ENCODE data around the gene MS4A3. TPM values are rescaled to one million over a fixed set of nuclear protein-coding genes. Genes with fewer than 3 reads are reported as not detected.
"Not testable (repeated sequence)": the region's sequence is repeated elsewhere in the genome, so short reads cannot be mapped to it uniquely, and the experiment has no call there.

The MS4A3 gene
- total RNA-seq, 1 experiment from 2014 or later: not detected

DNA sequence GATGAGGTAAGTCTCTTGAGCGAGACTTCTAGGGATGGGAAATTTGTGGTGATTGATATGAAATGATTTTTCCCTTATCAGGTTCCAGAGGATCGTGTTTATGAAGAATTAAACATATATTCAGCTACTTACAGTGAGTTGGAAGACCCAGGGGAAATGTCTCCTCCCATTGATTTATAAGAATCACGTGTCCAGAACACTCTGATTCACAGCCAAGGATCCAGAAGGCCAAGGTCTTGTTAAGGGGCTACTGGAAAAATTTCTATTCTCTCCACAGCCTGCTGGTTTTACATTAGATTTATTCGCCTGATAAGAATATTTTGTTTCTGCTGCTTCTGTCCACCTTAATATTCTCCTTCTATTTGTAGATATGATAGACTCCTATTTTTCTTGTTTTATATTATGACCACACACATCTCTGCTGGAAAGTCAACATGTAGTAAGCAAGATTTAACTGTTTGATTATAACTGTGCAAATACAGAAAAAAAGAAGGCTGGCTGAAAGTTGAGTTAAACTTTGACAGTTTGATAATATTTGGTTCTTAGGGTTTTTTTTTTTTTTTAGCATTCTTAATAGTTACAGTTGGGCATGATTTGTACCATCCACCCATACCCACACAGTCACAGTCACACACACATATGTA is 39.1 kb downstream of the MS4A3 start:
- DNase-seq (ENCODE audit: low spot score): no peak

DNA sequence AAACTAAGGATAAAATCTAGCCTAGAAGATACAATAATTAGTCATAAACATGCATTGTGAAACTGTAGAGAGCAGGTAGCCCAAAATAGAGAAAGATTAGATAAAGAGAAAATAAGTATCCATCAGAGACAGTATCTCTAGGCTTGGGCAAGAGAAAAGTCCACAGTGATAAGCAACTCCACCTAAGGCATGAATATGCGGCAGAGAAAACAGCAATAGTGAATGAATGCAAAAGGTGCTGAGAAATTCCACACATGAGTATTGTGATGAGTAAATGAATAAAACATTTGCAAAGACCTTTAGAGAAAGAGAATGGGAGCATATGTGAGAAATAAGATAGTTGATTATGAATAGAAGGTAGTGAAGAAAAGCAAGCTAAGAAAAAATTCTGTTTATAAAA is 40.7 kb downstream of the MS4A3 start:
- DNase-seq (ENCODE audit: low spot score): no peak

DNA sequence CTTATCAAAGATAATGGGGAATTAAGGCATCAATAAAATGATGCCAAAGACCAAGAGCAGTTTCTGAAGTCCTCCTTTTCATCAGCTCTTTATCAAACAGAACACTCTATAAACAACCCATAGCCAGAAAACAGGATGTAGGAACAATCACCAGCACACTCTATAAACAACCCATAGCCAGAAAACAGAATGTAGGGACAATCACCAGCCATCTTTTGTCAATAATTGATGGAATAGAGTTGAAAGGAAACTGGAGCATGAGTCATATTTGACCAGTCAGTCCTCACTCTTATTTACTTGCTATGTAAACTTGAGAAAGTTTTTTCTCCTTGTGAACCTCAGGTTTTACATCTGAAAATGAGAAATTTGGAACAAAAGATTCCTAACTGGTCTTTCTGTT is 42.0 kb downstream of the MS4A3 start:
- DNase-seq (ENCODE audit: low spot score): no peak

DNA sequence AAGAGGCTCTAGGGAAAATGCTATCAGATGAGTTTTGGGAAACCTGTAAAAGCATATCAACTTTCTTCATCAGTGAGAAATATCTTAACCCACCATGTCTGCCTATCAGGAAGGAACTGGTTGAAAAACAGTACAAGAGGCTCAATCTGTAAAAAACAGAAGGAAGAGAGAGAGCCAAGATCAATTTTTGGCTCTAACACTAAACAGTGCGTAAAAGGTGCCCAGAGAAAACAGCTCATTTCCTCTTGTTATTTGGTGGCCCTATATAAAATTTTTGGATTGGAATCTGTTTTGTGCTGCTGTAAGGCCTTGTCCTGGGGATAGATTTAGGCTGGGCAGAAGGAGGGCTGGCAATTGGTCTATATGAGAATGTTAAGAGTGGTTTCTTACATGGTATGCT is 44.1 kb downstream of the MS4A3 start:
- DNase-seq (ENCODE audit: low spot score): no peak

DNA sequence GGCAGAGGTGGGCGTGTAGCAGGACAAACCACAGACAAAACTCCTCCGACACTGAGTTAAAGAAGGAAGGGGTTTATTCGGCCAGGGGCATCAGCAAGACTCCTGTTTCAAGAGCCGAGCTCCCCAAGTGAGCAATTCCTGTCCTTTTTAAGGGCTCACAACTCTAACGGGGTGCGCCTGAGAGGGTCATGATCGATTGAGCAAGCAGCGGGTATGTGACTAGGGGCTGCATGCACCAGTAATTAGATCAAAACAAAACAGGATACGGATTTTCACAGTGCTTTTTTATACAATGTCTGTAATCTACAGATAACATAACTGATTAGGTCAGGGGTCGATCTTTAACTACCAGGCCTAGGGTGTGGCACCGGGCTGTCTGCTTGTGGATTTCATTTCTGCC is 44.9 kb downstream of the MS4A3 start:
- DNase-seq (ENCODE audit: low spot score): not testable (repeated sequence)

DNA sequence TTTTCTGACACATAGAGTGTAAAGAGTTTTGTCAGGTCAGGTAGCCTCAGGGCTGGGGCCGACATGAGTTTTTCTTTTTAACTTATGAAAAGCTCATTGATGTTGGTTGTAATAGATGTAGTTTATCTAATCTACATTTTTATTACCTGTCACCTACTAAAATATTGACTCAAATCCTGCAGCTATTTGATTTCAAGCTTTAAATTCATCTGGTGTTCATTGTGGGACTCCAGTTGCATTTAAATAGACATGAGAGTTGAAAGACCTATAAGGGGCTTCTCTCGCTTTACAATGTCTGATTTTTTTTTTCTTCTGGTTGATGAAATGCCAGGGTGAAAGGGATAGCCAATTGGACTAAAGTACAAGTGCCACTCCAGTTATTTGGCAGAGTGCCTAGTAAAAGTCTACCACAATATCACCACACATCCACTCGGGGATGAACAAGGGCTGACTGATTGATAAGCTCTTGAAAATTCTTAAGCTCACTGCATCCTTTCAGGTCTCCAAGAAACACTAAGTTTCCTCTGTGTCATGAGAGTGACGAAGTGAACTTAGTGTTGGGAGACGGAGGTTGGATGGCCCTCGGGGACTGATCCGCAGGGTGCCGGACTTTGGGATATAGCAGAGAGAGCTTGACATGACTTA is 48.1 kb downstream of the MS4A3 start:
- not testable (repeated sequence) for DNase-seq (ENCODE audit: low spot score)

DNA sequence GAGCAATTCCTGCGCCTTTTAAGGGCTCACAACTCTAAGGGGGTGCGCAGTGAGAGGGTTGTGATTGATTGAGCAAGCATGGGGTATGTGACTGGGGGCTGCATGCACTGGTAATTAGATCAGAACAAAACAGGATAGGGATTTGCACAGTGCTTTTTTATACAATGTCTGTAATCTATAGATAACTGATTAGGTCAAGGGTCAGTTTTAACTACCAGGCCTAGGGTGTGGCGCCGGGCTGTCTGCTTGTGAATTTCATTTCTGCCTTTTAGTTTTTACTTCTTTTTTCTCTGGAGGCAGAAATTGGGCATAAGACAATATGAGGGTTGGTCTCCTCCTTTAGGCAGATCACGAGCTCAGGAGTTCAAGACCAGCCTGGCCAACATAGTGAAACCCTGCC is 52.2 kb downstream of the MS4A3 start:
- not testable (repeated sequence) for DNase-seq (ENCODE audit: low spot score)

DNA sequence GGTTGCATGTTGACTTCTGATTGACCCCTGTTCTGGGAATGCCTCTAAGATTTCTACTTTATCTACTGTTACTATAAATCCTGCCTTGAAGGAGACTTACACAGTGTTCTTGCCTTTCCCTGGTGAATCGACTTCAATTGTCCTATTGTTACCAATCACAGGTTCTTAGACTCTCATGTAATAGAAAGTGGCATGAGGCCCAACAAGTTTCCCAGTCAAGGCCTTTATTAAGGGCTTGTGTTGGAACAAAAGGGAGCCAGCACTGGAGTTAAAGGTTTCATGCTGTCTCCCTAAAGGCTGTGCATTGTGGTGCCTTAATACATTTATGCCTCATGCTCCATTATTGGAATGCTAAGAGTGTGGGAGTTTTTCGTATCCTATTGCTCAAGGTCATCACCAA is 55.3 kb downstream of the MS4A3 start:
- no peak for DNase-seq (ENCODE audit: low spot score)

DNA sequence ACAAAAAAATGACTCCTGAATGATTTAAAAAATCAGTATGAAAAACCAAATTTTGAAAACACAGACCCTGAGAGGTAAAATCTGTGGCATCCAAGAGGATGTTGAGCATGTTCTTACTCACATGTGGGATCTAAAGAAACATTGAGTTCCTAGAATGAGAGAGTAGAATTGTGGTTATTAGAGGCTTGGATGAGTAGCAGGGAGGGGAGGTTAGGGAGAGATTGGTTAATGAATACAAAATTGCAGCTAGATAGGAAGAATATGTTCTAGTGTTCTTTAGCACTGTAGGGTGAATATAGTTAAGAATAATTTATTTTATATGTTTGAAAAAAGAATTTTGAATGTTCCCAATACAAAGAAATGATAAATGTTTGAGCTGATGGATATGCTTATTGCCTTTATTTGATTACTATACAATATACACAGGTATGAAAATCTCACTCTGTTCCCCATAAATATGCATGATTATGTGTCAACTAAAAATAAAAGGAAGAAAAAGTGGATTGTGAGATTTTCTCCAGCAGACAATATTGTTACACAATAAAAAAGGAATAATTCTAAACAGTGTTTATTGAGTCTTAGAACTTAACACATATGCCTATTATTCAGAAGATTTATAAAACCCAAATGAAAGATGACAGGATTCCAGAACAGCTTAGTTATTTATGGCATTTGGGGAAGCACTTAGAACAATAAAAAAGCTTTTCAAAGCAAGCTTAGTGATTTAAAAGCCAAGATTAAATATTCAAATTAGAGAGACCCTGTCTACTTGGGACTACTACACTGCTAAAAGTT is 60.7 kb downstream of the MS4A3 start:
- no peak for DNase-seq (ENCODE audit: low spot score)

DNA sequence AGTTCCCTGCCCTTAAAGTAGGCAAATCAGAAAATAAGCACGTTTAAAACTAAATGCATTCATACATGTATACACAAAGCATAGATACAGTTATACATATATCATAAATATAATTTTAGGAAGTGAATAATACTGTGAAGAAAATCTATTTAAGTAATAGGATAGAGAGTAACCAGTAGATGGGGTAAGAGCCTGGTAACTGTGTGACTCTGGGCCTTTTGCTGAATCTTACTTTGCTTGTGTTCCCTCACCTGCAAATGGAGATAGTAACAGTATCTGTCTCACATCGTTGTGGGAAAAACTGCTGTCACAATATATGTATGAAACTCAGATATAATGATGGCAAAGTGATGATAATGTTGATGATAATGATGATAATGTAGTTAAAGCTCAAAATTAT is 61.9 kb downstream of the MS4A3 start:
- DNase-seq (ENCODE audit: low spot score): no peak

DNA sequence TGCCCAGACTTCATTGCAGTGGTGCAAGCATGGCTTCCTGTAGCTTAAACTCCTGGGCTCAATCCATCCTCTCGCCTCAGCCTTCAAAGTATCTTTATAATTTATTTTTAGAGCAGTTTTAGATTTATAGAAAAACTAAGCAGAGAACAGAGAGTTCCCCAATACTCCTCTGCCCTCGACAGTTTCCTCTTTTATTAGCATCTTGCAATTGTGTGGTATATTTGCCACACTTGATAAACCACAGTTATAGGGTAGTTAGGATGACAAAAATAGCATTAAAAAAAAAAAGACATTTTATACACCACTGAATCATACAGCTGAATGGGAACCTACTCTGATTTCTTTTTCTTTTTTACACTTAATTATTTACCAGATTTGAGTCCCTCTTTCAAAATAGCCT is 63.2 kb downstream of the MS4A3 start:
- DNase-seq (ENCODE audit: low spot score): no peak

Other genes starting within 250 kb of the MS4A3 start
- gene MRPL16, start 245.9 kb upstream of the MS4A3 start, total RNA-seq (2014; rRNA removed; shearing (Covaris generic)): 62.1 and 64.8 TPM in 2 replicates
- not detected in 2 replicates for gene CBLIF, start 211.2 kb upstream of the MS4A3 start, total RNA-seq (2014; rRNA removed; shearing (Covaris generic))
- not detected in 2 replicates for gene TCN1, start 190.2 kb upstream of the MS4A3 start, total RNA-seq (2014; rRNA removed; shearing (Covaris generic))
- not detected in 2 replicates for gene OOSP3, start 177.9 kb upstream of the MS4A3 start, total RNA-seq (2014; rRNA removed; shearing (Covaris generic))
- gene OOSP1, start 118.2 kb upstream of the MS4A3 start, total RNA-seq (2014; rRNA removed; shearing (Covaris generic)): not detected in 2 replicates
- not detected in 2 replicates for gene OOSP4A, start 92.6 kb upstream of the MS4A3 start, total RNA-seq (2014; rRNA removed; shearing (Covaris generic))
- not detected in 2 replicates for gene OOSP4B, start 39.5 kb upstream of the MS4A3 start, total RNA-seq (2014; rRNA removed; shearing (Covaris generic))
- not detected in 2 replicates for gene OOSP2, start 16.3 kb upstream of the MS4A3 start, total RNA-seq (2014; rRNA removed; shearing (Covaris generic))
- not detected in 2 replicates for gene MS4A2, start 32.0 kb downstream of the MS4A3 start, total RNA-seq (2014; rRNA removed; shearing (Covaris generic))
- gene MS4A6A, start 126.4 kb downstream of the MS4A3 start, total RNA-seq (2014; rRNA removed; shearing (Covaris generic)): not detected in 2 replicates
- not detected in 2 replicates for gene MS4A4E, start 186.5 kb downstream of the MS4A3 start, total RNA-seq (2014; rRNA removed; shearing (Covaris generic))
- 0.06 and 0.55 TPM in 2 replicates for gene MS4A4A, start 224.0 kb downstream of the MS4A3 start, total RNA-seq (2014; rRNA removed; shearing (Covaris generic))

Data from H4 (cell line).